Suppressor macrophage treated with lipopolysaccharide for 4 hours (primary cell): ENCODE data around the gene ATG5.
"Not testable (repeated sequence)": the region's sequence is repeated elsewhere in the genome, so short reads cannot be mapped to it uniquely, and the experiment has no call there.

ENCODE experiments used
- DNase-seq: peaks from one replicate; pipeline ENCODE4 v3.0.0-alpha.2; 2020

ATG5 gene

DNA sequence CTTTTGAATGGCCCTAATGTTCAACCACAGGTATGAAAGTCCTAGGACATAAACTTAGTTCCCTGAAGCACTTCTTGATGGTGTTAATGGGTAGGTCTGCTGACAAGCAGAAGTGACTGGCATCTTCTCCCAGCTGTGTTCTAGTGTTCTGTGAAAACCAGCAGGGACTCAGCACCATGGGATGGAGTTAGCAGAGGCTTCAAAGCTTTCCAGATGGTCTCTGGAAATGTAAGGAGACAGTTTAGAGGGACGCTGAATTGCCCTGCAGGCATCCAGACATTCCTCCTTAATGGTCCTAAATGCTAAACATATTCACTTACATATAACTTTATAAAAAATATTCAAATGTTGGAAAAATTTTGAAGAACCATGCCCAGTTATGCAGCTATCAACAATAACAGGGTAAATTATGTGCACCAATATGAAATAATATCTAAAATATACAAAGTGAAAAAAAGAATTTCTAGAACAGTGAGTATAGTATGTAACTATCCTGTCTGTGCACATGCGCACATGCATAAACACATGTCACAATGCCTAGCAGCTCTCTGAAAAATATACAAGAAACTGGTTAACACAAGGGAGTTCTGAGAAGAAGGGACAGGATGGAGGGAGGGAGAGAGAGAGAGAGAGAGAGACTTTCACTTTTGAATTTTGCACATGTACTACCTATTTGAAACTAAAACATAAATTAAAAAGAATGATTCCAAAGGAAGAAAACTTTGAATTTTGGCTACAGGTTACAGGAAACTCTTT is 152.3 kb downstream of the ATG5 start:
- DNase-seq, result no peak

DNA sequence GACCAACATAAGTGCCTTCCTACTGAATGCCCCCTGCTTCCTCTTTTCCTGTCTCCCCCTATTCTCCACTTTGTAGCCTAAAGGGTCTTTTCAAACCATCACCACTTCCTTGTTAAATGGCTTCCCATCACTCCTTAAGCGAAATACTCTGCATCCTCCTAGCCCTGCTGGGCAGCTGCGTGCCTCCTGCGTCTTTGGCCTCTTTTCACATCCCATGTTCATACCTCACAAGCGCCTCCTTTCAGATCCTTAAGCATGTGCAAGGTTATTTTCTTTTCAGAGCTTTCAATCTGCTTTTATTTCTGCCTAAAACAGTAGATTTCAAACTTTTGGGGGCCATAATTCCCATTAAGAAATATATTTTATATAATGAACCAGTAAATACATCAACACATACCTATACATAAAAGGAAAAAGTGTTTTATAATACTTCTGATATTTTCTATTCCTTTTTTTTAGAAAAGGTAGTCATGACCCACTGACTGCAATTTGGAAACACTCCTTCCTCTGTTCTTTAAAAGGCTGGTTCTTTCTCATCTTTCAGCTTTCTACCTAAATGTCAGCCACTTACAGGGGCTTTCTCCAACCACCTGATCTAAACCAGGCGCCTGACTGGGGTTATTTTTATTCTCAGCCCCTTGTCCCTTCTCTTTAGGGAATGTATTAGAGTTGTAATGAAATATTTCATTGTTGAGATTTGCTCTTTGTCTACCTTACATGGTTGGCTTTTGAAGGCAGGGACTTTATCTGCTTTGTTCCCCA is 155.3 kb downstream of the ATG5 start:
- DNase-seq, result no peak

DNA sequence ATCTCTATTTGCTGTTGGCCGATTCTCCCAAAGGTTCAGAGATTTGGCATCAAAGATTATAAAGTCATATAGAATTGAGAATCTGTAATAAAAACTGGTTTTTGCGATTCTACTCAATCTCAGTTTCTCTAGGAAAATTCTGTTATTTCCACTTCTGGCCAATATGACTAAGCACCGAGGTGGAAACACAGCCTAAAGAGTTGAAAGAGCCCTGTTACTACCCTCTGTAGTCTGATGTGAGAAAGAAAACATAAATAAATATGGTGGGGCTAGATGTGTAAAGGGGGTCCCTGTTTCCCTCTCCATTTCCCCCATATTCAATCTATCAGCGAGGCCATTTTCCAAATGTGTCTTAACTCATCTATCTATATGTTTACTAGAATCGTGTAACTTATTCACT is 156.0 kb downstream of the ATG5 start:
- DNase-seq, result no peak

DNA sequence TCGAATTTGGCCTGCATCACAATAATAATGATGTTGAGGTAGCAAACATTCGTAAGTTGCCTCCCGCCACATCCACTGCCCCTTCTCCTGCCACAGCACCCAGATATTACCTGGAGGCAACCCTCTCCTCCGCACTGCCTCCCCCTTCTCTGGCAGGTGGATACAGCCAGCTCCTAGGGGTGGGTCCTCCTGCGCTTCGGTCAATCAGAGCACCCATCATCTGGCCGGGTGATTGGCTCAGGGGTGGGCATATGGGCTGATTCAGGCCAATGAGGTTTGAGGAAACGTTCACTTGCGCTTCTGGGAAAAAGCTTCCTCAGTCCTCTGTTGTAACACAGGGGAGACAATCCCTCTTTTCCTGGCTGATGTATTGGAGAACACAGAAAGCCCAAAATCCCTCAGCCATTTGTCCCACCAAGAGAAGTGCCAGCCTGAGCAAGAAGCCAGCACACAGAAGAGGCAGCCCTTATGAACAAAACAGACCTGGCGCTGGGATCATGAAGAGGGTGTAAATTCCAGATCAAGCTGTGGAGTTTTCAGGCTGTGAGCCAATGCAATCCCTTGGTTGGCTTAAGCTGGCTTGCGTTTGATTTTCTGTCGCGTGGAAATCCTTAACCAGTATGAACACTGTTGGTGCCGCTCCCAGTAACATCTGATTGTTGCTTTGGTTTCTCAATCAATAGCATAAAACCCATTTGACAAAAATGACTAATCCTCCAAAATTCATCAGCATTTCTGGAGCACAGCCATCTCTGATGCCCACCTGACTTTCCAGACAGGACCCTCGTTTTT is 157.3 kb downstream of the ATG5 start:
- DNase-seq, result no peak

DNA sequence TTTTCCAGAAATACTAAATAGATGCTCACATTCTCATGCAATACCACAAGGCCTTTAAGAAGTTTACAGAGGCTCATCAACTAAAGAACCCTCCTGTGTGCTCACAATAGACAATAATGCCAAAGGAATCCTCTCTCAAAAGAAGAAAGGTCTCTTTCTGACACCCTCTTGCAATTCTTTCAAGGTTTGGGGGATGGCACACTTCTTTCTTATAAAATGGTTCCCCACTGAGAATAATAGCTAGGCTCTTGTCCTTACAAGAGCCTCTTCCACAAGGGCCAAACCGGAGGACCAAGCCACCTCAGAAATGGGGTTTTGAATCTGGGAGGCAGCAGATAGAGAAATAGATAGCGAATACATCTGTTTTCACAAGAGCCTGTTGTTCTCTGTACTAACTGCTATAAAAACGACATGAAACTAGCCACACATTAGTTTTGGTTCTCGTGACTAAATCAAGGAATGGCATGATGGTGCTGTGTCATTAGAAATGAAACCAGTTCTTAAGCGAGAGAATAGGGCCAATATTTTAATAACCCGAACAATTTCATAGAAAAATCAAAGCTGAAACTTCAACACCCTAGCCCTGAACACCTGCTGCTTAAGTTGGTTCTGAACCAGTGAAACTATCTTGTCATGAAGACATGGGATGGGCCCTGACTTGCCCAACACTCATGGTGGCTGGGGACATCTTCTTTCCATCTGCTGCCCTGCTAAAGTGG is 158.3 kb downstream of the ATG5 start:
- DNase-seq, result no peak

DNA sequence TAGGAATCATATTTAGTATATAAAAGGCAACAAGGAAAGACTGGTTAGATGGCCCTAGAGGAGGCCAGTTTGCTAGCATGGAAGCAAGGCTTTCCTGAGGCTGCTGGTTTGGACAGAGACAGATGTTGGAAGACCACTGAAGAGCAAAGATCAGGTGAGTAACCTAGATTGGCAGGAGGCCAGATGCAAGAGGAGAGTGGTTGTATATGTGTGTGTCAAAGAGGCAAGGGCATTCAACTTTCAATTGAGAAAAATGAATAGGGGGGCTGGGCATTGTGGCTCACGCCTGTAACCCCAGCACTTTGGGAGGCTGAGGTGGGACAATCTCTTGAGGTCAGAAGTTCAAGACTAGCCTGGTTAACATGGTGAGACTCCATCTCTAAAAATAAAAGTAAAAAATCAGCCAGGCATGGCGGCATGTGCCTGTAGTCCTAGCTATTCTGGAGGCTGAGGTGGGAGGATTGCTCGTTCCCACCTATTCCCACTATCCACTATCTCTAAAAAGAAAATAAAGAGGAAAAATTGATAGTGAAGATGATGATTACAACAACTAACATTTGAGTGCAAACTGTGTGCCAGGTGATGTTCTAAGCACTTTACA is 159.6 kb downstream of the ATG5 start:
- no peak for DNase-seq

DNA sequence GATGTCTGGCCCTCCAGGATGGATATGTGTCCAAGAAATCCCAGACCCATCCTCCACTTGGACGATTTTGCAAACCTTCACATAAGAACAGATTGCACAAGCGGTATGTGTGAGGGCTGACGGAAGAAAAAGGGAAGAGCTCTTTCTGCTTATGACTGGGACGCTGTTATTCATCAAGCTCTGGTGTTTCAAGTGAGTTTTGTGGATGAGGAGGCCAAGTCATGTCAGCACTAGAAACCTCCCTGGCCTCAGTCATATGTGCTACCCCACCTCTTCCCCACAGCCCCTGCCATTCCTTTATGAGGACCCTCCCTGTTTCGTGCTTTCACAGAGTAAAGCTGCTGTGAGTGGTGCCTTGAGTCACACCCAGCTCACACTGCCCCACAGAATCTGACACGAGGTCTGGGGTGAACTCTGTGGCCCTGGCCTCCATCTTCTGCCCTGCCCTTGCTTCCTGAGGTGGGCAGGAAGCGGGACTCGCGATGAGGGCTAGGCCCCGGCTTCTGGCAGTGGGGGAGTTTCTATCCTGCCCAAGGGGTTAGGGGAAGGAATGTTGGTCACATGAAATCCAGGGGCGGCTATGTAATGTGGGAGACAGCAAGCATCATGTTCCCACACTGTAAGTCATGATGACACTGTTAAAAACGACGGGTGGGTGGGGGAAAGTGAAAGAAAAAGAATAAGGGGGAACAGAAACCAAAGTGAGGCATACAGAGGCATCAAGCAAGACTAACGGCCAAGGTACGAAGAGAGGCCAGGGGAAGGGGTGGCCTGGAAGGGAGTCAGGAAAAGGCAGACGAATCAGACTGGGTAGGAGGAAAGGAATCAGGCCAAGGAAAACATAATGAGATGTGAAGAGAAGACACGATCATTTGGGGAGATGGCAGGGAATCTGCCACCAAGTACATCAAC is 161.3 kb downstream of the ATG5 start:
- DNase-seq, result peak; percentile 98

DNA sequence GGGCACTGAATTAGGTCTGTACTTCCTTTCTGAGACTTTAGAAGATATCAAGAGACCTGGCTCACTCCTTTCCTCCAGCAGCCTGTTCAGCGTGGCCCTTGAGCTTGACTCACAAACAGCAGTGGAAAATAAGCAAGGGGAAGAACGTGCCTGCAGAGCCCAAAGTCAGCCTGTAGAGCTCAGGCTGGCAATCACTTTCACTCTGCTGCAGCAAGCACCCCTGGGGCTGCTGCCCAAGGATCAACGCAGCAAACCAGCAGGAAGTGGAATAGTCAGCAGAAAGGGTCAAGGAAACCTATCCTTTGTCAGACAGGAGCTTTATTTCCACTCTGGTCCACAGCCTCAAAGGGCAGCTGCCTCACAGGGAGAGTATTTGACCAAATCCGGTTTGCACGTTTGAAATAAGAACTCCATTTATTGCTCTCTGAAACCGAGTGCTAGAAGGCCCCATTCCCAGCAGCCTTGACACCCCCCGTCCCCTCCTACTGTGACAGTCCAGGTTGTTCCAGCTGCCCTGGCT is 162.1 kb downstream of the ATG5 start:
- peak; percentile 89 for DNase-seq

DNA sequence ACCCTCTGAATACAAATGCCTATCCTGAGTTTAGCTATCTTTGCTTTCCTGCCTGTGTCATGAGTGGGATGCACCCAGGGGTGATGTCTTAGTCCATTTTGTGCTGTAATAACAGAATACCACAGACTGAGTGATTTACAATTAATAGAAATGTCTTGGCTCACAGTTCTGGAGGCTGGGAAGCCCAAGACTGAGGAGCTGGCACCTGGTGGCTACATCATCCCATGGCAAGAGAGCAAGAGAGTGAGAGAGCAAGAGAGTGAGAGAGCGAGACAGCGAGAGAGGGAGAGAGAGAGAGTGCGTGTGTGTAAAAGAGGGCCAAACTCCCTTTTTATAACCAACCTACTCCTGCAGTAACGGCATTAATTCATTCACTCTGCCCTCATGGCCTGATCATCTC is 162.6 kb downstream of the ATG5 start:
- peak; percentile 26 for DNase-seq

DNA sequence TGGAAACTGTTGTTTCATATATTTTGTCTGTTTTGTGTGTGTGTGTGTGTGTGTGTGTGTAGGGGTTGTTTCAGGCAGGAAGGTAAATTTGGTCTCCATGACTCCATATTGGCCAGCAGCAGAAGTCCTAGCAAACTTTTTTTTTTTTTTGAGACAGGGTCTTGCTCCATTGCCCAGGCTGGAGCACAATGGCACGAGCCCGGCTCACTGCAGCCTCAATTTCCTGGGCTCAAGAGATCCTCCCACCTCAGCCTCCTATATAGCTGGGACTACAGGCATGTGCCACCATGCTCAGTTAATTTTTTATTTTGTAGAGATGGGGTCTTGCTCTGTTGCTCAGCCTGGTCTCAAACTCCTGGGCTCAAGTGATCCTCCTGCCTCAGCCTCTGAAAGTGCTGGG is 163.7 kb downstream of the ATG5 start:
- no peak for DNase-seq

DNA sequence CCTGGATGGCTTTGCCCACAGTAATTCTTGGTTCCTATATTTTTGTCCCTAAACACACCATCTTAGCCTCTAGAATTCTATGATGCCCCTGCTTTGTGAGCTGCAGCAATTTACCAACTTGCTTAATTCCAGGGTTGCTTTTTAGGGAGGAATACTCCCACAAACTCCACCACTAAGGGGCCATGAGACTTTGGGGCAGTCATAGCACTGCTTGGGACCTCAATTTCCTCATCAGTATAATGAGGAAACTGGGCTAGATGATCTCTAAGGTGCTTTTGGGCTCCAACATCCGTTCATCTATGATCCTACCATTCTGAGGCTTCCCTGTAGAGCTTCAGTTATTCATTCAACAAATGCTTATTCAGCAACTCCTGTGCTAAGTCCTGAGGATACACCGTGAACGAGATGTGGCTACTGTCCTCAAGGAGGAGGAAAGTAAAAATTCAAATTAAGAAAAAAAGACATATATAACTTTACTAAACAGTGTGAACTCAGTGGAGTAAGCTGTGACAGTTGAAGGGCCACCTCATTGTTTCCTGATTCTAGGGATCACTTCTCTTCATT is 164.2 kb downstream of the ATG5 start:
- DNase-seq, result peak; percentile 48

DNA sequence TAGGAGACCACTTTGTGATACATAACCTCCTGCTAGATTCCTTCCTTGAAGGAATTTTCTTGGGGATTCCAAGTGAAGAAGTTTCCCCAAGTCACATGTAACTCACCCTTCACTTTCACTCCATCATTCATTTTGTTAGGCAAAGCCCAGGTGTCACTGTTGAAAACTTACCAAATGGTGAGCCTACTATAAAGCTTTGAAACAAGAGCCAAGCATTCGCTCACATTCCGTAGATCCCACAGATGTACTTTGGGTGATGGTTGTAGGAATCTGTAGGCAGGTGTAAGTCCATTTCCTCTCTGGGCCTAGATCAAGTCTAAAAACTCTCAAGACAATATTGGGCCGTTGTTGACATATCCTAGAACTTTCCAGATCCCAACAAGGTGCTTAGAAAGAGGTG is 165.4 kb downstream of the ATG5 start:
- no peak for DNase-seq

DNA sequence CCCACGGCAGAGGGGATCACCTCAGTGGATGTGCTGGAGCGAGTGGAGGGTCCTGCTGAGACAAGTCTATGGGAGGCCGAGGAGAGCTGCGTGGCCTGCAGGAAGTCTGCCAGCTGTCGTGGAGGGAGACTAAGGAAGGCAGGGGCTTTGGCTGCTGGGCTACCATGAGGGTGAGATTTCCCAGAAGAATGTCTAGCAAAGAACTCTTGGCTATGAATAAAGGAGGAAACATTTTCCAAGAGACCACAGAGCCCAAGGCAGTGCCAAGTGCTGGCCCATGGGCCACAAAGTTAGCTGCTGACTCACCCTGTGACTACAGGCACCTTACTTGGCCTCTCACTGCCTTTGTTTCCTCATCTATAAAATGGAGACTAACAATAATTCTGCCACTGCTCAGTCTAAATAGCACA is 166.0 kb downstream of the ATG5 start:
- peak; percentile 36 for DNase-seq

DNA sequence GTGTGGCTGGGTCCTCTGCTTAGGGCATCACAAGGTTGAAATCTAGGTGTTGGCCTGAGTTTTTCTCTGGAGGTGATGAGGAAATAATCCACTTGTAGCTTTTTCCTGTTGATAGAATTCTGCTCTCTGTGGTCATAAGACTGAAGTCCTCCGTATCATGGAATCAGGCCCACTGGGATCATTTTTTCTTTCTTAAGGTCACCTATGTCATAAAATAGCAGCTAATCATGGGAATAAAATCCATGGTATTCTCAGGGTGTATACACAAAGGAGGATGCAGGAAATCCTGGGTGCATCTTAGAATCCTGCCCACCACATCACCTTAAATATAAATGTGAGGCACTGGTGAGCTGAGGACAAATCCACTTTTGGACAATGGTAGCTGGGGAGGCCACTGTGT is 166.7 kb downstream of the ATG5 start:
- DNase-seq, result no peak

DNA sequence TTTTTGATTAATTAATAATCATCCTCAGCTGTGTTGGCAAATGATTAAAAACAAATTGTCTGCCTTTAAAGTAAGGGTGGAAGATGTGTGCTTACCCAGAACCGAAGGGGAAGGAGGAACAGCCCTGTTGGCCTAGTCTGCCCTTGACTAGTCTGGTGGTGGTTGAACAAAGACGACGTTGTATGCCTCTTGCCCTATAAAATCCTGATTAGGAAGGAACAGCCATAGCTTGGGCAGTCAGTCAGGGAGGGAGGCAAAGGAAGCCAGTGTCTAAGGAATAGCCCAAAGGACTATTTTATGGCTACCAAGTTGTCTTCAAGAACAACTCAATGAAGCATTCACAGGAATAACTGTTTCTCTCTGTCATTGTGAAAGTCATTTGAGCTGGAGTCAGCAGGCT is 168.7 kb downstream of the ATG5 start:
- no peak for DNase-seq

DNA sequence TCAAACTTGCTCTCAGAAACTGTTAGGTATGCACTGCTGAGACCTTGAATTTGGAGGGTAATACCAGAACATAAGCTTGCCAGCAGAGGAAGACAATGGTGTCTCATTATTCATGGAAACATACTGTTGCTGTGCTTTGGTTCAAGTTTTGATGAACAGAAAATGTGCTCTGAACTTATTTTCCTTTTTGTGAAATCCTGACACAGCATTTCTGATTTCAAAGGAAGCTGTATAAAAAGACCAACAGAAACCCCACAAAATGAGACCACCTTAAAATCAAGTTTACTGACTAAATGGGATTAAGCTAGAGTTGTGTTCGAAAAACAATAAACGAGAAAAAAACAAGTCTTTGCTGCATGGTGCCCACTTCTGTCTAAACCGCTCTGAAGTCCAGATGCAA is 169.1 kb downstream of the ATG5 start:
- no peak for DNase-seq

DNA sequence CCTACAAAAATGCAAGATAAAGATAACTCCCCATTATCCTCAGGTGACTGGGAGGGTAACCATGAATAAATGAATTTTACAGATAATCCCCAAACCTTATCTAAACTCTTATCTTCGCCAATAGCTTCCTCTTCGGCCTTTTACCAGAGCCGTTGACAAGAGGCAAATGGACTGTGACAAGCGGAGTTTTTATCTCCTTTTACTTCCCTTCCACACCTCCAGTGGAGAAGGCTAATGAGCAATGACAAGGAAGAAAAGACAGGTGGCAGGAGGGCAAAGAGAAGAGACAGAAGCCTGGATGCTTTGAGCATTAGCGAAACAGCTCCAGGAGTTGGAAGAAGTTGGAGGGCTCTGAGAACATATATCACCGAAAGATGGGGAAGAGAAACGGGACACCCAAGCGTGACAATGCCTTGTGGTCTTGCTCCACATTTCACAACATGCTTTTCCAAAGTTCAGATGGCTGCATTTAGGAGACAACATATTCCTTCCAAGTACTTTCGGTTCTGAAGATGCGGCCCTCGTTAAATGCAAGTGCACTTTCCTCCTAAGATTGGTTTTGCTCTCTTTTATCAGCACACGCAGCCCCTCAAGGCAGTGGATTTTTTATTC is 170.2 kb downstream of the ATG5 start:
- peak; percentile 90 for DNase-seq

DNA sequence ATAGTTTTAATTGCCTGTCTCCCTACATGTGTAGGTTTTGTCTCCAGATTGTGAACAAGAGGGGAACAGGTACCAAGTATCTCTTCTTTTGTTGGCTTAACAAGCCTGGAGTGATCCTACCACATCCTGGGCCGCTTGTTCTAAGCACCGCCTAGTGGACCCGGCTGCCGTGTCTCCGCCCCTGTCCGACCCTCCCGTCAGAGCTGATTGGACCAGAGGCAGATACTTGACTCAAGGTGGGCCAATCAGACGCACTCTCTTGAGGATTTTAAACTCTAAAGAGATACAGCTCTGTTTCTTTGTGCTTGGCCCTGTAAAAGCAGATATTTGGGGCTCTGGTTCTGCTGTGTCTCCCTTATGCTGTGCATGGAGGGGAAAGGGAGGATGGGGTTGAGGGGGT is 171.2 kb downstream of the ATG5 start:
- no peak for DNase-seq

DNA sequence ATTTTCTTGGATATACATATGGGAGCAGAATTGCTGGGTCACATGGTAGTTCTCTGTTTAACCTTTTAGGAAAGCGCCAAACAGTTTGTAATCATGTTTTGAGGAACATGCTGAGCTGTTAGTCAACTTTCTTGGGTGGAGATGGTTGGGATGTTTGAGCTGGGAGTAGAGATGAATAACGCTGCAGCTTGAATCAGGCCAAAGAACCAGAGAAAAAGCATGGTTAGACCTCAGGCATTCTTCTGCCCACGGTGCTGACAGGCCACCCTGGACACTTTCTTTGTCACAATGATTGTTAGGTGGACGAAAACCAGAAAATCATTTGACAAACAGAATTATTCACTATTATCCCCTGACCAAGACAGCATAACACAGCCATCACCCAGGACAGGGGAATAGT is 172.6 kb downstream of the ATG5 start:
- peak; percentile 41 for DNase-seq

DNA sequence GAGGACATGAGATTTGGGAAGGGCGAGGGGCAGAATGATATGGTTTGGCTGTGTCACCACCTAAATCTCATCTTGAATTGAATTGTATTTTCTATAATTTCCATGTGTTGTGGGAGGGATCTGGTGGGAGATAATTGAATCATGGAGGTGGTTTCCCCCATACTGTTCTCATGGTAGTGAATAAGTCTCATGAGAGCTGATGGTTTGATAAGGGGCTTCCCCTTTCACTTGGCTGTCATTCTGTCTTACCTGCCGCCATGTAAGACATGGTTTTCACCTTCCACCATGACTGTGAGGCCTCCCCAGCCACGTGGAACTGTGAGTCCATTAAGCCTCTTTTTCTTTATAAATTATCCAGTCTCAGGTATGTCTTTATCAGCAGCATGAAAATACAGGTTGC is 173.1 kb downstream of the ATG5 start:
- not testable (repeated sequence) for DNase-seq
